Stimulated activated CD8-positive, alpha-beta memory T cell treated with anti-CD3 and anti-CD28 coated beads, Interleukin-4, amount 100 ng/mL, for 1 hour (primary cell): ENCODE data around the gene TRIM42.

Experiments used
- DNase-seq, 2 donors: peaks; one replicate each; pipeline ENCODE4 v3.0.0-alpha.2; 2020; ENCODE audit warnings: low read depth in 2 of 2, low spot score in 1 of 2

TRIM42 gene

DNA sequence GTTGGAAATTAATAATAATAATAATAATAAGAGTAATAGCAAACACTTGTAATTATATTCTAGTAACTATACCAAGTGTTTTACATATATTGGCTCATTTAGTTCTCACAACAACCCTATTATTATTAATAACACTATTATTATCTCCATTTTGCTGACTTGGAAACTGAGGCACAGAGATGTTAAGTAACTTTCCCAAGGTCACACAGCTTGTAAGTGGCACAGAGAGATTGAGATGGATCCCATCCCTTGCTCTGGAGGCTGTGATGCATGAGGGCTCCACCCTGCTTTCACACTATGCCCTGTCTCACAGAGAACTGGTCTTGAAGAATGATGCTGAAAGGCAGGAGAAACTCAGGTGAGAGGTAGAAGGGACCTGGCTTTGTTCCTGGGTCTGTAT lies 31.9 kb downstream of the TRIM42 start:
- no peak for DNase-seq

DNA sequence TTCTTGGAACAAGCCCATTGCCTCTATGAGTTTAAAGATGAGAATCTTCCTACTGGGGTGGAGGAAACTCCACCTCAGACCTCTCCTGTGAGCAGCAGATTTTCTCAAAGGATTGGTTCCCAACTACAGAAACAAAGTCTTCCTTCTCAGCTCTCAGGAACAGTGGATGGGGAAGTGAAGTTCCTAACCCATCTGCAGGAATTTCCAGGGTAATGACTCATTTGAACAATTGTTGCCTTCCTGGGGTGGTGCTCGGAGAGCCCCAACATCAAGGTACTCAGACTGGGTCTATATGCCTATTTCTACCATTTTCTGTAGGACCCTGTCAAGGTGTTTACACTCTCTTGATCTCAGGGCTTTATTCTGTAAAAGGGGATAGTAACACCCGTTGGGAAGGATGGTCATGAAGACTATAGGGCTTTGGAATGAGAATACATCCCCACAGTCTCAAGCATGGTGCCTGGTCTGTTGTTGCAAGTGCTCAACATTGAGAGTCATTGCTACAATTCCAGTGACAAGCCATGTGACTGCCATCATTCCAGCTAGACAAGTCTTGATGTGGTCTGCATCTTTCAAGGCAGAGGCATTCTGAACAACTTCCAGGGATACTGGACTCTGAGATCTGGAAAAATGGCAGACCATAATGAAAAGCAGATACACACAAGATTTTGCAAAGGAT lies 33.0 kb downstream of the TRIM42 start:
- no peak for DNase-seq

DNA sequence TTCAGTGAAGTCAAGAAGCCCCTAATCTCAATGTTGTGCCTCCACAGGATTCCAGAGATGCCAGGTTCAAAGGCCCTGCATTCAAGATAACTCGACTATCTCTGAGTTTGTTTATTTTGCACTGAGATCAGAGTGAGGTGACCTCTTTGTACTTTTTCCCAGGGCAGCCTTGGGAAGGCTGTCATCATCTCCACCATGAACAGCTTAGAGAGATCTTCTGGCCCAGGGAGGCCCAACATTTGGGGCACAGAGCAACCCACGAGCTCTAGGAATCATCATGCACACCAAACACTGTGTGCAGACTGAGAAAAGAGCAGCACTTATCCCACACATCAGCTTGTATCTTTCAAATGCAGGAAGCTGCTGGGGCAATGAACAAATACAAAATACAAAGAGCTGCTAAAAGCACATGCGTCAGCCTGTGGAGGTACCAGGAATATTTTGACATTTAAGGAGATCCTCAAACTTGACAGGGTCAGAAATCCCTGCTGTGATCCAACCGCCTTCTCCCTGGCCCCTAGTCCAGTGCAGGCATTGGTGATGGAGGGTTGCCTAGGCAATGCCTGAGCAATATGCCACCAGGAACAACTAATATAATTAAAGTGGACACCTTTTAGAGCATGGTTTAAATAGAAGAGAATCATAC lies 33.6 kb downstream of the TRIM42 start:
- no peak for DNase-seq

DNA sequence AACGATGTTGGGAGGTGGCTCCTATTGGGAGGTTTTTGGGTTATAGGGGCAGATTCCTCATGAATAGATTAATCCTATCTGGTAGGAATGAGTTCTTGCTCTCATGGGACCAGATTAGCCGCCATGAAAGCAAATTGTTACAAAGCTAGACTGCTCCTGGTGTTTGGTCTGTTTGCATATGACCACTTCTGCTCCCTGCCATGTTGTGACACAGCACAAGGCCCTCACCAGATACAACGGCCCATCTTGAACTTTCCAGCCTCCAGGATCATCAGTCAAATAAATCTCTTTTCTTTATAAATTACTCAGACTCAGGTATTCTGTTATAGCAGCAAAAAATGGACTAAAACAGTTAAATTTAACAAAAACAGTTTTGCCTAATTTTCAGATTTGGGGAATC lies 34.4 kb downstream of the TRIM42 start:
- DNase-seq = no peak

DNA sequence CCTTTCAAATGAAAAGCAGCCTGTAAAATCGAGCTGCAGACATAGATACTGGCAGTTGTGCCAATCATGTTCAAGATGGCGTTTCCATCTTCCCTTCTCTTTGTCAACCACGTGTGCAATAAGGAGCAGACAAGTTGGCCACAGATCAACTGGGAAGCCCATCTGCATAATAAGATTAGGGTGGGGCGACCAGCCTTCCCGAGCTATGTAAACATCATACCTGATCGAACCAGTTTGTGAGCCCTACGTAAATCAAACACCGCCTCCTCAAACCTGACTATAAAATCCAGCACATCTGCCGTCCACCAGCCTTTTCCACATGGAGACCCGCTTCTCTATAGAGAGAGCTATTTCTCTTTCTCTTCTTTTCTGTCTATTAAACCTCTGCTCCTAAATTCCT lies 37.2 kb downstream of the TRIM42 start:
- no peak for DNase-seq

DNA sequence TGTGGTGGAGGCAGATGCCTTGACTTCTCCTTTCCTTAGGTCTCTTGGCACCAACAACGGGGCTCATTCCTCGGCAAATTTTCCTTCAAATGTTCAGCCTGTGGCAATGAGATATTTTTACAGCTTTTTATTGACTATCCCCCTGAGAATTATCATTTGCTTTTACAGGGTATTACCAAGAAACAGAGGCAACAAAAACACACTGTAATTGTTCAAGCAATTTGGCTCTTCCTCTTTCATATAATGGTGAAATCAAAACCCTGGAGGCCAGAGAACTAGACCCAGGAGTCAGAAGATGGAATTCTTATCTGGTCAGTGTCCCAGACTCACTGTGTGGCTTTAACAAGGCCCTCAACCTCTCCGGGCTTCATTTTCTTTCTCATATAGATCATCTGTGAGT lies 40.1 kb downstream of the TRIM42 start:
- no peak for DNase-seq

DNA sequence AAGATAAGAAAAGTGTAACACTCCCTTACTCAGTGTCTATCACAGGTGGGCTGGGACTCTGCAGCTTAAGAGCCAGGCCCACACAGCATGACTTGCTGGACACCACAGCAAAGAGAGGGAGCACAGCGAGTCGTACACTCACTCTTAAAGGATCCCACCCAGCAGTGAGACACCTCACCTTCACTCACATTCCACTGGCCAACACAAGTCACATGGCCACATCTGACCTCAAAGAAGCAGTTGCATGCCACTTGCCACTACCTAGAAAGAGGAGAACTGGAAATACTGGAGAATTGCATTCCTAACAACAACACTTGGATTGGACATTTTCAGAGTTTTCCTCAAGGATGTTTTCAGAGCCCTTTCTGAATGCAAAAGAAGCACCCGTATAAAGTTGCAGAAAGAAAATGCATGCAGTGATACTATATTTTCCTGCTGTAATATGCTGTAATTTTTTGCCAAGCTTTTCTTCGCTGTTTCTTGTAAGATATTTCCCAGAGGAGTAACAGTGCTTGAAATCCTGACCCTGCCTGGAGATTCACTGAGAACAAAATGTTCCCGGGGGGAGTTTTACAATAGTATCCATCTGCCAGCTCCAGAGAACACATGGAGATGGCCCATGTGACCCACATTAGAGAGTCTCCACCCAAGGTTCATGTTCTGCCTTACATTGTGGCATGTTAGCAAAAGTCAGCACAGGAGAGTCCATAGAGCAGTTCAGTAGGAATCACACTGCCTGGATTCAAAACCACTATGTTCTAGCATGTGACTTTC lies 42.2 kb downstream of the TRIM42 start:
- DNase-seq = no peak

DNA sequence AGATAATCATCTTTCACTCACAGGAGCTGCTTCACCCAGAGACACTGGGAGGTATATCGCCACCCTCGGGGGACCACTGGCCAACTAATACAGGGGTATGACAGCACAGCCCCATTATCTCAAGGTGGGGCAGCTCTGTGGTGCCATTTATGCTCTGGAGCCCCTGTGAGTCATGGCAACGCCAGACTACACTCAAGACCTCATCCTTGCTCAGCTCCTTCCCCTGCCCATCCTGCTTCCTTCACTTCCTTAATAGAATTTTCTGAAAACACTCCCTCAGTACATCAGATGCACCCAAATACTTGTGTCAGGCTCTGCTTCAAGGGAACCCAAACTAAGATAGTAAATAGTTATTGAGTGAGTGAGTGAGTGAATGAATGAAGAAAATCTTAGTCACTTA lies 45.7 kb downstream of the TRIM42 start:
- DNase-seq = no peak

DNA sequence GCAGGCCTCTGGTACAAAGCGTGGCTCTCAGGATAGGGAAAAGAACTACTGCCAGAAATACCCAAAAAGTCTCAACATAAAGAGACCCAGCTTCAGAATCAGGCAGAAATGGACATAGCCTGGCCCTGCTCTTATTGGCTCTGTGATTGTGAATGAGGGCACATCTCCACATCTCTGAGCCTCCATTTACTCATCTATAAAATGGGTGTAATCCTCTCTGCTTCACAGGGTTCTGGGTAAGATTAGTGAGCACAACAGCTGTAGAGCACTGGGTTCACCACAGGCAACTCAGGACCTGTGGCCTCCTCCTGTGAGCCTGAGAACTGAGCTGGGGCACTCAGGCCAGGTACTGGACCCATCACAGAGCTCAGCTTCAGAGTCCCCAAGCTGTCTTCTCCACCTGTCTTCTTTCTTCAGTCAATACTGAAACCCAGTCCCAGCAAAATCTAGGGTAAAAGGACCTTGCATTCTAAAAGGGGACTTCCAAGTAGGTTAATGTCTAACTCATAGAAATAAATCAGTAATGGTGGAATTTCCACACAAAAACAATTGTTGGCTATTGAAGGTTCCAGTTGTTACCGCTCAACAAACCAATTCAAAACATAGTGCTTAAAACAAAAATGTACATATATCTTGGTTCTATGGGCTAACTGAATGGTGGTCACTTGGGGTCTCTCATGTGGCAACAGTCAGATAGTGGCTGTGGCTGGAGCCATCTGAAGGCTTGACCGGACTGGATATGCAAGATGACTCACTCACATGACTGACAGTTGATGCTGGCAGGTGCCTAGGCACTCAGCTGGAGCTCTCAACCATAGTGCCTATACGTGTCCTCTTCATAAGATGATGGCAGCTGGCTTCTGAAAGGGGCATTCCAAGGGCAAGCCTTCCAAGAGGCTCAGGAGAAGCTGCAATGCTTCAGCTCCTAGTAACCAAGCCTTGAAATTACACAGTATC lies 47.3 kb downstream of the TRIM42 start:
- no peak for DNase-seq

DNA sequence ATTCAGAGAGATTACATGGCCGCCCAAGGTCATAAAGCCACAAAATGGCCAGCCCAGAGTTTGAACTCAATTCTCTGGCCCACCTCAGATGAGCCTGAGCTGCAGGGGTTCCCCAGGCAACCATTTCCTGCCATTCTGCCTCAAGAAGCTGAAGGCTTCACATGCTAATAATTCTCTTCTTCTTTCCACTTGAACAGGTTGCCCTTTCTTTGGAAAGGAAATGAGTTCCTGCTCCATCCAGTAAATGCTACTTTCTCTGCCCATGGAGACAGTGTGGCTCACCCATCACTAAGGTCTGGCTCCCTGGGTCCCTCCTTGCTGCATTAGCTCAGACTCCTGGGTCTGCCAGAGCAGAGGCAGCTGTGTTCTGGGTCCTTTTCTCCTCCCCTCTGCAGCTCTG lies 48.2 kb downstream of the TRIM42 start:
- no peak for DNase-seq

DNA sequence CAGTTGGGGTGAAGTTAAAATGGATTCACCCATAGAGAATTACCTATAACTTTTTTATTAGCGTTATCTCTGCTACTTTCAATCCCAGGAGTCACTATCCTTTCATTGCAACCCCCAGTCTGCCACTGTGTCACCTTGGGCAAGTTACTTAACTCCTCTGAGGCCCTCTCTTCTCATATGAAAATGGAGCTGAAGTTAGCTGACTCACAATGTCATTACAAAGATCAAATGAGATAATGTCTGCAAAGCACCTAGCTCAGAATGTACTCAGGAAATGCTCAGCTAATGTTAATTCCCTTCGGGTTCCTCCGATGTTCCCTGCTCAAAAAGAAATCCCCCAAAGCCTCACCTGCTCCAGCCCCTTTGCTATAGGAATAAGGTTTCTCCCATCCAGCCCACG lies 50.0 kb downstream of the TRIM42 start:
- no peak for DNase-seq

DNA sequence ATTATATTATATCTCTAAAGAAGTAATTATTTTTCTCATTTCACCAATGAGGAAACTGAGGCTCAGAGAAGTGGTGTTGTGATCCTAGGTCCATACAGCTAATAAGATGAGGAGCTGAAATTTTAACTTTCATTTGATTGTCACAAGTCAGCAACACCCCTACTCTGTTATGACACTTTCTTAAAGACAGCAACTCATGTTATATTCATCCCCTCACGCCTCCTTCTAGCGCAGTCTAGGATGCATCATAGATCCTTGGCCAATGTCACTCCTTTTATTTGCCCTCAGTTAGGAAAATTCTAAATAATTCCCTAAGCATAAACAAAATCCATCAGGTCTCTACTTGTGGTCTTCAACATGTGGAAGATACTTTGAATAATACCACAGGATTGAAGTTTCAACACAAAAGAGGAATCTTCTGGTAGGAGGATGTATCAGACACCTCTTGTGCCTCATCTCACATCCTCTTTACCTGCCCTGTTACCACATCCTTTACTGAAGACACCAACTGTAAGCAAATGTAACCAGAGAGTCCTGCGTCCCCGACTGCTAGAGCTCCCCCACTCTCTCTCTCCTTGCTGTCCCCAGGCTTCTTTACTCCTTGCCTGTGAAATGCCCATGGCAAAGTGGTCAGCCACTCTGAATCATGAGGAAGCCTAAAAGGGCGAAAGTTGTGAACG lies 53.7 kb downstream of the TRIM42 start:
- no peak for DNase-seq

DNA sequence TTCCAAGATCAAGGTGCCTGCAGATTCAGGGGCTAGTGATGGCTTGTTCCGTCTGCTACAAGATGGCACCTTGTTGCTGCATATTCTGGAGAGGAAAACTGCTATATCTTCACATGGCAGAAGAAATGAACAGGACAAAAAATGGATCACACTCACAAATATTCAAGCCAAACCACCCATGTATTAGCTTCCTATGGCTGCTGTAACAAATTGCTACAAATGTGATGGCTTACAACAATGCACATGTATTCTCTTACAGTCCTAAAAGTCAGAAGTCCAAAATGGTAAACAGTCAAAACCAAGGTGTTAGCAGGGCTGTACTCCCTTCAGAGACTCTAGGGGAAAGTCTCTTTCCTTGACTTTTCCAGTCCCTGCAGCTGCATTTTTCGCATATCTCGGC lies 55.8 kb downstream of the TRIM42 start:
- DNase-seq = no peak

DNA sequence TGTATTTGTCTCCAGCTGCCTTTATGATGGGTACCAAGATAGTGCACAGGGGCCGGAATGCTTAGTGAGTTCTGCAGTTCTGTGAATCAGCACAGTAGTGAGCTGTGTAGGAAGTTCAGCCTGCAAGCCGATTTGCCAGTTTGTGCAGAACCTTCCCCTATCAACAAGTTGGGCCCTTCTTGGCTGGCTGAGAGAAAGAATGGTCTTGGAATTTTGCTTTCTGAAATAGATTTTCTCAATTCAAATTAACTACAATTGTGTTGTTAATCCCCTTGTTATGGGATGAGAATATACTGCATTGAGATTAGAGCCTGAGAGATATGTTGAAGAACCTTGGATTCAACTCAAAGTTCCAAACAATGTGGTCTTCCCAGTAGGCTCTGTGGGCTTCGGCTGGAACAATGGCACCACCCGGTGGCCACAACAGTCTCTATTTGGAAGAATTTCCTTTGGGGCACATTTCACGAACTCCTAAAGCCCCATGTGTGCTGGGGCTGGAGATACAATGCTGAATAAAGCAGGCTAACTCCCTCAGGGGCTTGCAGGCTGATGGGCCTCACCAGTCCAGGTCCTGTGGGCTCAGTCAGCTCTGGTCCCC lies 59.1 kb downstream of the TRIM42 start:
- DNase-seq = no peak

DNA sequence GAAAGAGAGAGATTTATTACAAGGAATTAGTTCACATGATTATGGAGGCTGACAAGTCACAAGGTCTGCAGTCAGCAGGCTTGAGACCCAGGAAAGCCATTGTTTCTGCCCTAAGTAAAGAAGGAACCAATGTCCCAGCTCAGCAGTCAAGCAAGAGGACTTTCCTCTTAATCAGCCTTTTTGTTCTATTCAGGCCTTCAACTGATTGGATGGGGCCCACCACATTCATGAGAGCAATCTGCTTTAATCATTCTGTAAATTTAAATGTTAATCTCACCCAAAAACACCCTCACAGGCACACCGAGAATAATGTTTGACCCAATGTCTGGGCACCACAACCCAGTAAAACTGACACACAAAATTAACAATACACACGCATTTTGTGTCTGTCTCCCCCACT lies 64.3 kb downstream of the TRIM42 start:
- DNase-seq = no peak

DNA sequence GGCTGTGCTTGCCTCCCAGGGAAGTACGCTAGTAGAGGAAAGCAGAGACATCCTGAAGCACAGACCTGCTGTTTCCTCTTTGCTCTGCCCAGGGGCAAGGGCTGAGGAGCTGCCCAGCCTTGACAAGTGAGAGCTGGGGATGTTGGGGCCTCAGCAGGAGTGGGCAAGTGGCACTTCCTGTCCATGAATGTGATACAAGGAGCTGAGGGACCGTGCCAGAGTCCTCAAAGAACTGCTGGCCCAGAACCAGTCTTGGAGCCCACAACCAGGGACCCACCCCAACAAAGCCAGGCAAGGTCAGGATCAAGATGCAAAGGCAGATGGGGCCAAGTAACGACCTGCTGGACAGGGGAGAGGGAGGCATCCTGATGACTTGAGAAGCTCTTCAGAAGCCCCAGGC lies 70.3 kb downstream of the TRIM42 start:
- no peak for DNase-seq

DNA sequence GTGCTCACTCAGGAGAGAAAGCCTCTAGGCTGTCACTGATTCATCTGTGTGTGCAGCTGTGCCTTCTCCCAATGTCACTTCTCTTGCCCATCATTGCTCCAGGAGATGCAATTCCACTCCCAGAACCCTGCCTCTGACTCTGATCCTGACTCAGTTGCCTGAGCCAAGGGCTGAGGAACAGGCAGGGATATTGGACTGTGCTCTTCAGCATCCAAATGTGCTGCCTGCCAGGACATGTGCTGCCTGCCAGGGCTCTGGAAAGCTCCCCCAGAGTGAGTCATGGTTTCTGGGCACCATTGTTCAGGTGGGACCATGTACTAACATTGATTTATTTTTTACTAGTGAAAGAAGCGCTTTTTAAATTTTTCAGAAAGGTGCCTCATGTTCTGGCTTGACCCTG lies 71.0 kb downstream of the TRIM42 start:
- no peak for DNase-seq
